Endometrial microvascular endothelial cells (primary cell): ENCODE data around the gene GJC1. TPM values are rescaled to one million over a fixed set of nuclear protein-coding genes. Genes with fewer than 3 reads are reported as not detected.

Experiments used
- in situ Hi-C: cut with HindIII; loops from 2 replicates; pipeline ENCODE4 v1.10.0; 2017; ENCODE audit warnings: low sequenced_read_pairs, low pct_unique_long_range_greater_than_20kb; ENCODE audit errors: inconsistent ontology term
- total RNA-seq: library from RNA; depleted of rRNA; stranded (reverse); fragments of >200 nt; gene quantifications from one replicate; pipeline ENCODE4 v1.2.3, GENCODE V29; 2015; ENCODE audit errors: inconsistent ontology term

Gene GJC1
- 18.2 TPM for total RNA-seq

- in situ Hi-C loops = no loop called here
Measured at GRCh38 chr17:44829523-44830358, at the start of gene GJC1. Gene GJC1, minus strand, starts transcription at chr17:44830287. Its CDS starts 24,470 bp downstream, at chr17:44805817.

- in situ Hi-C loops = no loop called here
Measured at GRCh38 chr17:44879376-44879775, 49.3 kb upstream of the GJC1 start.

- in situ Hi-C loops = no loop called here
Measured at GRCh38 chr17:44878627-44879221, 48.6 kb upstream of the GJC1 start.

- in situ Hi-C loops = no loop called here
Measured at GRCh38 chr17:44877121-44877520, 47.0 kb upstream of the GJC1 start.

- in situ Hi-C loops = no loop called here
Measured at GRCh38 chr17:44875761-44876160, 45.7 kb upstream of the GJC1 start.

- in situ Hi-C loops = no loop called here
Measured at GRCh38 chr17:44872131-44872768, 42.2 kb upstream of the GJC1 start.

GRCh38 chr17:44871556-44871955 lies 41.5 kb upstream of the GJC1 start:
- in situ Hi-C loops = no loop called here

- in situ Hi-C loops = no loop called here
Measured at GRCh38 chr17:44867841-44868240, 37.8 kb upstream of the GJC1 start.

- in situ Hi-C loops = no loop called here
Measured at GRCh38 chr17:44865931-44866330, 35.8 kb upstream of the GJC1 start.

GRCh38 chr17:44865231-44865660 lies 35.2 kb upstream of the GJC1 start:
- in situ Hi-C loops = no loop called here

GRCh38 chr17:44864831-44865230 lies 34.7 kb upstream of the GJC1 start:
- in situ Hi-C loops = no loop called here

GRCh38 chr17:44863061-44863918 lies 33.2 kb upstream of the GJC1 start:
- in situ Hi-C loops = no loop called here

- in situ Hi-C loops = no loop called here
Measured at GRCh38 chr17:44862278-44862914, 32.3 kb upstream of the GJC1 start.

GRCh38 chr17:44859701-44860100 lies 29.6 kb upstream of the GJC1 start:
- in situ Hi-C loops = no loop called here

- in situ Hi-C loops = no loop called here
Measured at GRCh38 chr17:44854192-44854591, 24.1 kb upstream of the GJC1 start.

GRCh38 chr17:44850612-44851011 lies 20.5 kb upstream of the GJC1 start:
- in situ Hi-C loops = no loop called here

- in situ Hi-C loops = no loop called here
Measured at GRCh38 chr17:44850025-44850424, 19.9 kb upstream of the GJC1 start.

- in situ Hi-C loops = no loop called here
Measured at GRCh38 chr17:44848961-44849489, 18.9 kb upstream of the GJC1 start.
